GM20000 (cell line): Measurements from ENCODE around the gene NELFE.

Source experiments
- DNase-seq: peaks from one replicate; pipeline ENCODE4 v3.0.0; 2012; ENCODE audit warnings: low spot score
- TF ChIP-seq, protein P1 (sequence below): IDR thresholded peaks from 2 replicates; pipeline ENCODE4 v1.5.1; 2012; ENCODE audit warnings: mild to moderate bottlenecking, control low read depth; ENCODE audit errors: extremely low read depth, missing control alignments

NELFE gene

DNA sequence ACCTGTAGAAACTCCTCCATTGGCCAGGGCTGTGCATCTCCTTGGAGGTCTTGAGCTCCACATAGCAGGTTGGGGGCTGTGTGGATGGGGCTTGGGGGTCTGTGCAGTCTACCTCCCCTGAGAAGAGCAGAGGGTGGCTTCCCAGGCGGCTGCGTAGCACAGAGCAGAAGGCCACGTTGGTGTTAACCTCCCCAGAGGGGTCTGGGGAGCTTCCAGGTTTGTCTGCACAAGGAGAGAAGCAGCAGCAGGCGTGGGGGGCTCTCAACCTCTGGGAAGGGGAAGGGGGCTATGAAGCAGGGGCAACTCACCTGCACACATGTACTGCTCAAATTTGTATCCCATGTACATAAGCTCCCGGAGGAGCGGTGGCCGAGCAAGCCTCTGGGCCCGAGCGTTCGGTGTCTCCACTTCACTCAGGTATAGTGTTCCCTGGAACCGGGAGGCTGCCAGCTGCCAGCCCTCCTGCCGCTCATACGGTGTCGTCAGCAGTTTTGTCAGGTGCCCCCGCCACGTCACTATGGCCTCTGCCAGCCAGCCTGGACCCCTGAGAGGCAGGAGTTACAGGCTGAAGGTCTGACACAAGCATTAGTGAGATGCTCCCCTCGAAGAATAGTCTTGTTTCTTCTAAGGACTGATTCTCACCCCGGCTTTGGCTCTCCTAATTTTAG is 12.0 kb upstream of the NELFE start:
- no peak for DNase-seq

DNA sequence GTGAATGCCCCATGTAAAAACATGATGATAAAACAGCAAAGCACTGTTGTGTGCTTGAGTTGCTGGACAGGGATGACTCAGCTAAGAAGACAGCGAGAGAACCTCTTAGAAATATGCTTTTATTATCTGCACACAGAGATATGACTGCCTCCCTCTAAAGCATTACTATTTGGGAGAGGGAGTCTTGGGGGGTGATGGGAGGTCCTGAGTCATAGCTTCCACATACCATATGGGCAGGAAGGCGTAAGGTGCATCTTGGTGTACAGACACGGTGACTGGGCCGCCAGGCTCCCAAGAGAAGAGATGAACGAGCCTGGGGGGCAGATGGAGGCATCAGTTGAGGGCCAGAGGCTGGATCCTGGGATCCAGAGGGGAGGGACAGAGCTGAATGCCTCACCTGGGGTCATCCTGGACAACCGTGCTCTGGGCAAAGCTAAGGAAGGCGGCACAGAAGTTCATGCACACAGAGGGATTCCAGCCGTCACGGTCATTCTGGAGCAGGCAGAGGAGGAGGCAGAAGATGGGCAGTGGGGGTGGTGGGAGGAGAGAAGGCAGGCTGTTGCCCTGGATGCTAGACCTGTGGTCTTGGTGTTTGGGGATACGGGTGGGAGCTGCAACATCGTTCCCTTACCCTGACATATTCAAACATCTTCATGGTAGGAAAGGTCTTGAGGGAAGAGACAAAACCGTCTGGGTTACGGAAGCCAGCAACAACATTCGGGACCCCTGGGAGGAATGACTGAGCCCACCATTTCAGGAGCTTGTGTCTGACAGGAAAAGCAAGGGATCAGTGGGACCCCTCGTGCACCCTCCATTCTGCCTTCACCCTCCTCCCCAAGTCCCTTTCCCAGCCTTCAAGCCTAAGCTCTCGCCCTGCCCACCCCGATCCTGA is 11.2 kb upstream of the NELFE start:
- TF ChIP-seq, protein P1, sequence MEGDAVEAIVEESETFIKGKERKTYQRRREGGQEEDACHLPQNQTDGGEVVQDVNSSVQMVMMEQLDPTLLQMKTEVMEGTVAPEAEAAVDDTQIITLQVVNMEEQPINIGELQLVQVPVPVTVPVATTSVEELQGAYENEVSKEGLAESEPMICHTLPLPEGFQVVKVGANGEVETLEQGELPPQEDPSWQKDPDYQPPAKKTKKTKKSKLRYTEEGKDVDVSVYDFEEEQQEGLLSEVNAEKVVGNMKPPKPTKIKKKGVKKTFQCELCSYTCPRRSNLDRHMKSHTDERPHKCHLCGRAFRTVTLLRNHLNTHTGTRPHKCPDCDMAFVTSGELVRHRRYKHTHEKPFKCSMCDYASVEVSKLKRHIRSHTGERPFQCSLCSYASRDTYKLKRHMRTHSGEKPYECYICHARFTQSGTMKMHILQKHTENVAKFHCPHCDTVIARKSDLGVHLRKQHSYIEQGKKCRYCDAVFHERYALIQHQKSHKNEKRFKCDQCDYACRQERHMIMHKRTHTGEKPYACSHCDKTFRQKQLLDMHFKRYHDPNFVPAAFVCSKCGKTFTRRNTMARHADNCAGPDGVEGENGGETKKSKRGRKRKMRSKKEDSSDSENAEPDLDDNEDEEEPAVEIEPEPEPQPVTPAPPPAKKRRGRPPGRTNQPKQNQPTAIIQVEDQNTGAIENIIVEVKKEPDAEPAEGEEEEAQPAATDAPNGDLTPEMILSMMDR: no peak
- DNase-seq: no peak

More for the DNA sequence above, 12.0 kb upstream of the NELFE start:
- TF ChIP-seq, protein P1: no peak

DNA sequence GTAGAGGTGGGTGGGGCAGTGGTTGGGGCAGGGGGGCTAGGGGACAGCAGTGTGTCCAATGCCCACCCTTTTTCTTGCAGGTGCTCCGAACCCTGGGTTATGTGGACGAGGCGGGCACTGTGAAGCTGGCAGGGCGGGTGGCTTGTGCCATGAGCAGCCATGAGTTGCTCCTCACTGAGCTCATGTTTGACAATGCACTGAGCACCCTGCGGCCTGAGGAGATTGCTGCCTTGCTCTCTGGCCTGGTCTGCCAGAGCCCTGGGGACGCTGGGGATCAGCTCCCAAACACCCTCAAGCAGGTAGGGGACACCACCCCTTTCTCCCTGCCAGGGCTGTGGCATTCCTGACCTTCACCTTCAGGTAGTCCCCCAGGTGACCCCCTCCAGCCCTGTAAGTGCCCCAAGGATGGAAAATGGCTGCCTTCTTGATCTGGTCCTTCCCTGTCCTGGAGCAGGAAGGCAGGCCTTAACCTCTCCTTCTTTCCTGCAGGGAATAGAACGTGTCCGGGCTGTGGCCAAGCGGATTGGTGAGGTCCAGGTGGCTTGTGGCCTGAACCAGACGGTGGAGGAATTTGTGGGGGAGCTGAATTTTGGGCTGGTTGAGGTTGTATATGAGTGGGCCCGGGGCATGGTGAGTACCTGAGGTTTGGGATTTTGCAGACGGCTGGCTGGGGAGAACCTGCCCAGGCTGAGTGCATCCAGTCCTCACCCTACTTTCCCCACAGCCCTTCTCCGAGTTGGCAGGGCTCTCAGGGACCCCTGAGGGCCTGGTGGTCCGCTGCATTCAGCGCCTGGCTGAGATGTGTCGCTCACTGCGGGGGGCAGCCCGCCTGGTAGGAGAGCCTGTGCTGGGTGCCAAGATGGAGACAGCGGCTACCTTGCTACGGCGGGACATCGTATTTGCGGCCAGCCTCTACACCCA is 10.3 kb upstream of the NELFE start:
- DNase-seq: no peak
- TF ChIP-seq, protein P1: no peak

DNA sequence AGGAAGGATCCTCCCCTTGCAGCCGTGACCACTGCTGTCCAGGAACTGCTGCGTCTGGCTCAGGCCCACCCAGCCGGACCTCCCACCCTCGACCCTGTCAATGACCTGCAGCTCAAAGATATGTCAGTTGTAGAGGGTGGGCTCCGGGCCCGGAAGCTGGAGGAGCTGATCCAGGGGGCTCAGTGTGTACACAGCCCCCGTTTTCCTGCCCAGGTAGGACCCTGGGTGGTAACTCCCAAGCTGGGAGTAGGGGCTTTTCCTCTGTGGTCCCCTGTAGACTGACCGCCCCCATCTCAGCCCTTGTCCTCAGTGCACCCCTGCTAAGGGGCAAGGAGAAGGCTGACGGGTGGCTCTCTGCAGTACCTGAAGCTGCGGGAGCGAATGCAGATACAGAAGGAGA is 9.6 kb upstream of the NELFE start:
- DNase-seq: no peak
- TF ChIP-seq, protein P1: no peak

DNA sequence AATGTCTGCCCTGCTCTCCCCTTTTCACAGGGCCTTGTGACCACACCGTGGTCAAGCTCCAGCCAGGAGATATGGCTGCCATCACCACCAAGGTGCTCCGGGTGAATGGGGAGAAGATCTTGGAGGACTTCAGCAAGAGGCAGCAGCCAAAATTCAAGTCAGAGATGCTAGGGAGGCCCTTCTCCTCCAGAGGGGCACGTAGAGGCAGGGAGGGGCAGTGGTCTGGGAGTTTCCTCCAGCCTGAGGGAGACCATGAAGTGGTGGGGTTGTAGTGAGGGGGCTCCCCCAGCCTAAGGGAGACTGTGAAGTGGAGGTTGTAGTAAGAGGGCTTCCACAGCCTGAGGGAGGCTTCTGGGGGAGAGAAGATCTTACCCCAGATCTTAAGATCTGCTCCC is 9.2 kb upstream of the NELFE start:
- DNase-seq: no peak
- TF ChIP-seq, protein P1: no peak

DNA sequence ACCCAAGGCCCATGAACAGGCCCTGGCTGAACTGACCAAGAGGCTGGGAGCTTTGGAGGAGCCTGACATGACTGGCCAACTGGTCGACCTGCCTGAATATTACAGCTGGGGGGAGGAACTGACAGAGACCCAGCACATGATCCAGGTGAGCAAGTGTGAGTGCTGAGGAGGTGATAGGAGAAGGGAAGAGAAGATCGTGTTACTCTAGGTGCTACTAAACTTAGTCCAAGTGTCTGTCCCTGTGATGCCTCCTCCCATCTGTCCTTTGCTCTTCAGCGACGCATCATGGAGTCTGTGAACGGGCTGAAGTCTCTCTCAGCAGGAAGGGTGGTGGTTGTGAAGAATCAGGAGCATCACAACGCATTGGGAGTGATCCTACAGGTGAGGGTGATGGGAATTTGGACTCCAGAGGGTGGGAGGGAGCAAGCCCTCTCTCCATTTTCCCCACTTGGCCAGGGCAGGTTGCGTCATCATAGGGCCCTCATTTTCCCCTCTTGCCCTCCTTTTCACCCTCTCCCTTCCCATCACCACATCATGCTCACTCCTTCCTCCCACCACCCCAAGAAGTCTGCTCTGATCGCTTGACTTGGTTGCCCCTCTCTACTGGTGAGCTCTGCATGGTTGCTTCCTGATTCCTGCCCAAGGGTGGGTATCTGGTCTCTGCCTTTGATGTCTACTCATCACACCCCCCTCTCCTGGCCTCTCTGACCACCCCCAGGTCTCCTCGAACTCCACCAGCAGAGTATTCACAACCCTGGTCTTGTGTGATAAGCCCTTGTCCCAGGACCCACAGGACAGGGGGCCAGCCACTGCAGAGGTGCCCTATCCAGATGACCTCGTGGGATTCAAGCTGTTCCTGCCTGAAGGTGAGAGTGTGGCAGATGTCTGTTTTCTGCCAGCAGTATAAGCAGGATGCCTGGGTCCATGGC is 8.5 kb upstream of the NELFE start:
- TF ChIP-seq, protein P1: no peak
- no peak for DNase-seq
